Measurements from ENCODE around the gene RPP25.
"Not testable (repeated sequence)": the region's sequence is repeated elsewhere in the genome, so short reads cannot be mapped to it uniquely, and the experiment has no call there.

Gene RPP25

GRCh38 chr15:74958320-74958907 is 1.8 kb upstream of the RPP25 start:
- Mint-ChIP-seq H3K27ac (no peak overlapping the region), H3K4me1 (ENCODE audit: low read depth) (peaks cover 53% of the 10 kb centered on the region), H3K36me3 (ENCODE audit: low read depth) (no peaks in the 10 kb centered on the region), H3K27me3 (peaks cover 33% of the 10 kb centered on the region), H3K9me3 (no peaks in the 10 kb centered on the region), H3K4me3 (no peak overlapping the region)
- no peak for DNase-seq

- Mint-ChIP-seq H3K4me1 (ENCODE audit: low read depth) (peaks cover 53% of the 10 kb centered on the region), H3K27ac (no peak overlapping the region), H3K36me3 (ENCODE audit: low read depth) (no peaks in the 10 kb centered on the region), H3K4me3 (peak overlapping the region; percentile 68), H3K27me3 (peaks cover 33% of the 10 kb centered on the region), H3K9me3 (no peaks in the 10 kb centered on the region)
- no peak for DNase-seq
These were observed 984 bp upstream of the RPP25 start for GRCh38 chr15:74957476-74958035.

- H3K27ac Mint-ChIP-seq = no peak overlapping the region
- peak; percentile 84 for DNase-seq
- peak overlapping the region; percentile 72 for H3K4me3 Mint-ChIP-seq
- H3K36me3 Mint-ChIP-seq (ENCODE audit: low read depth) = no peaks in the 10 kb centered on the region
- H3K9me3 Mint-ChIP-seq = no peaks in the 10 kb centered on the region
- H3K4me1 Mint-ChIP-seq (ENCODE audit: low read depth) = peaks cover 46% of the 10 kb centered on the region
- H3K27me3 Mint-ChIP-seq = peaks cover 28% of the 10 kb centered on the region
These were observed 550 bp downstream of the RPP25 start for GRCh38 chr15:74955796-74956647.

- Mint-ChIP-seq H3K27ac (no peak overlapping the region), H3K36me3 (ENCODE audit: low read depth) (no peaks in the 10 kb centered on the region), H3K27me3 (peaks cover 28% of the 10 kb centered on the region), H3K9me3 (no peaks in the 10 kb centered on the region), H3K4me1 (ENCODE audit: low read depth) (peaks cover 39% of the 10 kb centered on the region), H3K4me3 (peak overlapping the region; percentile 72)
- no peak for DNase-seq
These were observed 1.6 kb downstream of the RPP25 start for GRCh38 chr15:74955017-74955416.

- DNase-seq = no peak
- H3K9me3 Mint-ChIP-seq = no peaks in the 10 kb centered on the region
These were observed 2.1 kb downstream of the RPP25 start for GRCh38 chr15:74954515-74954914.

GRCh38 chr15:74951006-74951405 is 5.6 kb downstream of the RPP25 start:
- Mint-ChIP-seq H3K36me3 (ENCODE audit: low read depth) (no peaks in the 10 kb centered on the region), H3K4me1 (ENCODE audit: low read depth) (peaks cover 16% of the 10 kb centered on the region), H3K27ac (no peak overlapping the region), H3K4me3 (no peak overlapping the region), H3K9me3 (no peaks in the 10 kb centered on the region), H3K27me3 (no peaks in the 10 kb centered on the region)
- no peak for DNase-seq

More at GRCh38 chr15:74954515-74954914, 2.1 kb downstream of the RPP25 start:
- Mint-ChIP-seq H3K27ac (no peak overlapping the region), H3K4me1 (ENCODE audit: low read depth) (peaks cover 38% of the 10 kb centered on the region), H3K36me3 (ENCODE audit: low read depth) (no peaks in the 10 kb centered on the region), H3K4me3 (peak overlapping the region; percentile 72), H3K27me3 (peaks cover 23% of the 10 kb centered on the region)

GRCh38 chr15:74950078-74950908 is 6.3 kb downstream of the RPP25 start:
- H3K9me3 Mint-ChIP-seq = no peaks in the 10 kb centered on the region
- H3K4me3 Mint-ChIP-seq = no peak overlapping the region
- DNase-seq = peak; percentile 79
- H3K27me3 Mint-ChIP-seq = no peaks in the 10 kb centered on the region
- peaks cover 11% of the 10 kb centered on the region for H3K4me1 Mint-ChIP-seq (ENCODE audit: low read depth)
- H3K36me3 Mint-ChIP-seq (ENCODE audit: low read depth) = no peaks in the 10 kb centered on the region
- no peak overlapping the region for H3K27ac Mint-ChIP-seq

- peaks cover 31% of the 10 kb centered on the region for H3K4me1 Mint-ChIP-seq (ENCODE audit: low read depth)
- DNase-seq = peak; percentile 92
- H3K4me3 Mint-ChIP-seq = peak within 1 kb of the TSS; percentile 87
- peak within 1 kb of the TSS; percentile 93 for H3K27ac Mint-ChIP-seq
- no peaks in the 10 kb centered on the region for H3K27me3 Mint-ChIP-seq
- H3K36me3 Mint-ChIP-seq (ENCODE audit: low read depth) = peaks cover 34% of the 10 kb centered on the region
- no peaks in the 10 kb centered on the region for H3K9me3 Mint-ChIP-seq
These were observed 18.8 kb downstream of the RPP25 start, which contains the start of gene COX5A for GRCh38 chr15:74937590-74938371. Gene COX5A, minus strand, starts transcription at chr15:74938073. Its CDS starts 59 bp downstream, at chr15:74938014.

- H3K4me3 Mint-ChIP-seq = peak overlapping the region; percentile 87
- no peaks in the 10 kb centered on the region for H3K27me3 Mint-ChIP-seq
- H3K27ac Mint-ChIP-seq = peak overlapping the region; percentile 93
- peaks cover 33% of the 10 kb centered on the region for H3K4me1 Mint-ChIP-seq (ENCODE audit: low read depth)
- H3K36me3 Mint-ChIP-seq (ENCODE audit: low read depth) = peaks cover 36% of the 10 kb centered on the region
- no peaks in the 10 kb centered on the region for H3K9me3 Mint-ChIP-seq
- DNase-seq = no peak
These were observed 19.3 kb downstream of the RPP25 start for GRCh38 chr15:74937272-74937589.

- Mint-ChIP-seq H3K4me1 (ENCODE audit: low read depth) (peaks cover 36% of the 10 kb centered on the region), H3K4me3 (peak overlapping the region; percentile 67), H3K36me3 (ENCODE audit: low read depth) (peaks cover 53% of the 10 kb centered on the region), H3K27ac (peak overlapping the region; percentile 81)
- DNase-seq, H3K9me3 Mint-ChIP-seq, H3K27me3 Mint-ChIP-seq: not testable (repeated sequence)
These were observed 21.4 kb downstream of the RPP25 start for GRCh38 chr15:74935193-74935592.

GRCh38 chr15:74933573-74933972 is 23.0 kb downstream of the RPP25 start:
- H3K4me1 Mint-ChIP-seq (ENCODE audit: low read depth) = peaks cover 36% of the 10 kb centered on the region
- H3K27ac Mint-ChIP-seq = peak overlapping the region; percentile 30
- no peaks in the 10 kb centered on the region for H3K9me3 Mint-ChIP-seq
- DNase-seq = no peak
- no peaks in the 10 kb centered on the region for H3K27me3 Mint-ChIP-seq
- peaks cover 67% of the 10 kb centered on the region for H3K36me3 Mint-ChIP-seq (ENCODE audit: low read depth)
- peak overlapping the region; percentile 4 for H3K4me3 Mint-ChIP-seq

- DNase-seq = no peak
- Mint-ChIP-seq H3K4me1 (ENCODE audit: low read depth) (peaks cover 10% of the 10 kb centered on the region), H3K4me3 (no peak overlapping the region), H3K9me3 (no peaks in the 10 kb centered on the region), H3K36me3 (ENCODE audit: low read depth) (peaks cover 79% of the 10 kb centered on the region), H3K27ac (no peak overlapping the region), H3K27me3 (no peaks in the 10 kb centered on the region)
These were observed 27.8 kb downstream of the RPP25 start for GRCh38 chr15:74928771-74929198.

GRCh38 chr15:74924525-74924924 is 32.0 kb downstream of the RPP25 start:
- DNase-seq = no peak
- H3K36me3 Mint-ChIP-seq (ENCODE audit: low read depth) = peaks cover 90% of the 10 kb centered on the region
- peaks cover 5% of the 10 kb centered on the region for H3K4me1 Mint-ChIP-seq (ENCODE audit: low read depth)
- H3K27ac Mint-ChIP-seq = no peak overlapping the region
- H3K9me3 Mint-ChIP-seq = no peaks in the 10 kb centered on the region
- no peaks in the 10 kb centered on the region for H3K27me3 Mint-ChIP-seq
- no peak overlapping the region for H3K4me3 Mint-ChIP-seq

GRCh38 chr15:74920456-74920855 is 36.1 kb downstream of the RPP25 start:
- H3K36me3 Mint-ChIP-seq (ENCODE audit: low read depth) = peaks cover 89% of the 10 kb centered on the region
- H3K4me1 Mint-ChIP-seq (ENCODE audit: low read depth) = peaks cover 5% of the 10 kb centered on the region
- no peaks in the 10 kb centered on the region for H3K9me3 Mint-ChIP-seq
- no peak overlapping the region for H3K27ac Mint-ChIP-seq
- no peak for DNase-seq
- no peak overlapping the region for H3K4me3 Mint-ChIP-seq
- no peaks in the 10 kb centered on the region for H3K27me3 Mint-ChIP-seq
